Breast epithelium (tissue), 3 donors: ENCODE data around the gene NGB.

Experiments used
- CTCF ChIP-seq, 3 donors: fragments of 450-650 bp; IDR thresholded peaks; one replicate each; pipeline ENCODE4 v1.5.1; 2016 to 2017; ENCODE audit warnings: antibody characterized with exemption in 3 of 3, mild to moderate bottlenecking in 3 of 3, moderate library complexity in 3 of 3
- POLR2A ChIP-seq: fragments of 450-650 bp; IDR thresholded peaks from one replicate; pipeline ENCODE4 v1.6.1; 2016; ENCODE audit warnings: antibody characterized with exemption, mild to moderate bottlenecking, moderate library complexity
- POLR2AphosphoS5 ChIP-seq, 3 donors: sonication (generic); formaldehyde crosslinking; IDR thresholded peaks; one replicate each; pipeline ENCODE4 v1.6.1; 2017; ENCODE audit warnings: antibody characterized with exemption in 3 of 3

- TF ChIP-seq CTCF (IDR thresholded peaks at IDR 0.05) (no peak), POLR2A (no peak), POLR2AphosphoS5 (IDR thresholded peaks at IDR 0.05) (no peak)
Observed at GRCh38 chr14:77310026-77310425, 39.0 kb upstream of the NGB start.
